ENCODE data around the gene ZFY.

Gene ZFY

DNA sequence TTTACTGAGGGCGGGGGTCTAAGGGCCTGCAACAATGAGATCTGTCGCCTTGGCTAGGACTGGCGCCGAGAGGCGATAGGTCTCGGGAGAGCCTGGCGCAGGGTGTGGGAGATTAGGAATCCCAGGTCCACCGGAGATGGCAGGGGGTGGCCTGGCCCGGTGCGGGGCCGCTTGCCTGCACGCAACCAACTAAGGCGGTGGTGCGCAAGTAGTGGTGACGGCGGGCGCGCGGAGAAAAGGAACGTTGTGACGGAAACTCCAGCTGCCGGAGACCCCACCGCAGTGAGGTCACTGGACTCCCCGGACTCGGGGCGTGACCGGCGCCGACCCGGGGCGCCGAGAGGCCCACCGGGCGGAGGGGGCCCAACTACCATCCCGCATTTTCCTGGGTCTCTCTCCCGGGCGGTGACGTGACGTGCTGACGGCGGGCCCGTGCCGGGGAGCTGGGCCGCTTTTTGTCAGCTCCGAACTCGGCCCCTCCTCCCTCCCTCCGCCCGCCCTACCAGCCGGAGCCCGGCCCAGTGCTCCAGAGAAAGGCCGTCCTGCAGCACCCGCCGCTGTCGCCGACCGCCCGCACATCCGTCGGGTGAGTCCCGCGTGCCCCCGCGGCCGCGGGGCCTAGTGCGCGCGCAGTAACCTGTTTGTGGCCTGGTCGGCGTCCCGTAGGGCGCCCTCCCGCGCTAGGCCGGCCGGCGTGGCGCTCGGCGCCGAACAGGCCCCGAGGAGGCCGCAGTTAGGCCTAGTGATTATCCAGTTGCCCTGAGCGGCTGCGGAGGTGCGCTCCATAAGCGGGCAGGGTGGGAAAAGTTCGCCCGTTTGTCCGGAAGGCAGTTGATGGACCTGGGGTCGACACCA, at the start of gene ZFY:
TSS of gene ZFY (plus strand) at position 521 of the 855 bp plus-strand sequence. CDS start 18,556 bp downstream, outside the sequence.
- DNase-seq (ENCODE audit: low read depth in 3 of 3, low spot score in 1 of 3): peak in 2 of 3 donors; percentile 13 to 38

DNA sequence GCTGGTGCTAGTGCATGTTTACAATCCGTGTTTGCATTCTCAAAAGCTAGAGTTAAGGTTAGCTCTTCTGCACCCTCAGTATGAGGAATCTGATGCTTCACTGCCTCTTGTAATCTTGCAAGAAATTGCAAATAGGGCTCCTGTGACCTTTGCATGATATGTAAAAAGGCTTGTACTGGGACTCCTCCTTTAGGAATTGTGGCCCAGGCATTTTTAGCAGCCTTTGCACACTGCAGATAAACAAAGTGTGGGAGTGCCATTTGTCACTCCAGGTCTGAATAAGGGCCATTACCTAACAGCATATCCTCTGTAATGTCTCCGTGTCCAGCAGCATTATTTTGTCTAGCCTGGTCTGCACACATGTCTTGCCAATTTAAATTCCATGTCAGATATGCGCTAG, 49.3 kb upstream of the ZFY start:
- no peak for DNase-seq (ENCODE audit: low read depth in 3 of 3, low spot score in 1 of 3)

DNA sequence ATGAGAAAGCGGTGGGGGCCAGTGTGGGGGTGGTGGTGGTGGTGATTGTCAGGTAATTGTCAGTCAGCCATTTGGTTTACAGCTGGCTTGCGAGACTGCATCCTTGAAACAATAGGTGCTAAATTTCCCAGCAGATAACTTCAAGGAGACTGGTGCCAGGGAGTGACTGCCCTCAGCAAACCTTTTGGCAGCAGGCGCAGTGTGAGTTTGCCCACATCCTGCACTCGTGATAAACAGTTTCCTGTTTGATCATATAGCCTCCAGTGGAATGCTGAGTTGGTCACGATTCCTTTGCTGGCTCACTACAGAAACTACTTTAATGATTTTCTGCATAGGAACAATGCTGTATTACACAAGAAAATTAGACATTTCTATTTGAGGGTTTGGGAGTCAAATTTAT, 47.8 kb upstream of the ZFY start:
- no peak for DNase-seq (ENCODE audit: low read depth in 3 of 3, low spot score in 1 of 3)

DNA sequence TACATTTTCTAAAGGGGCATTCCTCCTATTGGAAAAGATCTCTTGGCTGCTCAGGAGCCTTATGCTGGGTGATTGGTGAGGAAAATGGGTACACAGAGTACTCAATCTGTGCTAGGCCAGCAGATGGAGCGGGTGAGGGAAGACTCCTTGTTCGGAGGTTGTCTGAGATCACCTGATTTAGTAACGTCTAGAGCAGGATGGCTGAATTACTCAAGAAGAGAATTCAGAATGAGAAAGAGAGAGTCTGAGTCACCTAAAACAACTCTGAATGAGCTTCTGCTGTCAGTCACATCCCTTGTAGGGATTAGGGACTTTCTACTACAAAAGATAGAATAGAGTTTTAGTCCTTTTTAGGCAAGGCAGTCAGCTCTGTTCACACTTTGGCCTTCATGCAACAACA, 47.2 kb upstream of the ZFY start:
- DNase-seq (ENCODE audit: low read depth in 3 of 3, low spot score in 1 of 3): no peak

DNA sequence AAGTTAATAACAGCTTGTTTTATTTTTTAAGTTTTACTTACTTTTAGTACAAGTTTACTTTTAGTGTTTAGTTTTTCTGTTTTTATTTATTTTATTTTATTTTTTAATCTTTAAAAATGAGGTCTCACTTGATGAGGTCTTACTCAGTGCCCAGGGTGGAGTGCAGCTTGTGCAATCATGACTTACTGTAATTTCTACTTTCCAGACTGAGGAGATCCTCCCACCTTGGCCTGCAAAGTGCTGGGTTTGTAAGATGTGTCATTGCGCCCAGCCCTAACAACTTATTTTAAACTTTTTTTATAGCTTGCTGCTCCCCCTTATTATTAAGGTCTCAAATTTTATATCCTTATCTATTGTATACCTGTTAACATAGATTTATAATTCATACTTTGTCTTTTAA, 41.7 kb upstream of the ZFY start:
- DNase-seq (ENCODE audit: low read depth in 3 of 3, low spot score in 1 of 3): no peak

DNA sequence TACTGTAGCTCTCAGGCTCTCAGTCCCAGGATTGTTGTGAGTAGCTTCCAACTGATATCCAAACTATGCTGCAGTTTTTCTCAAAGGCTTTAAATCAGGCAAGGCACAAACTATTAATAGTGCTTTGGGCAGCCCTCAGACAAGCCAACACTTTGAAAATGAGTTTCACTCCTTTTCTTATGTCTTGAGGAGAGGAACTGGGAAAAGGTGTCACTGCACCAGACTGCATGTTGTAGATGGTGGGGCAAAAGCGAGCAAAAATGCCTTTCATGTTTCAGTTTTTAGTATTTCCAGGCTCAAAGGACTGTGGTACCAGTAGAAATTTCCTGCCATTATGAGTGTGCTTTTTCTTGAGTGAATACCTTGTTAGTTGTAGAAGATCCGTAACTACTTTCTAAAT, 39.1 kb upstream of the ZFY start:
- DNase-seq (ENCODE audit: low read depth in 3 of 3, low spot score in 1 of 3): no peak

DNA sequence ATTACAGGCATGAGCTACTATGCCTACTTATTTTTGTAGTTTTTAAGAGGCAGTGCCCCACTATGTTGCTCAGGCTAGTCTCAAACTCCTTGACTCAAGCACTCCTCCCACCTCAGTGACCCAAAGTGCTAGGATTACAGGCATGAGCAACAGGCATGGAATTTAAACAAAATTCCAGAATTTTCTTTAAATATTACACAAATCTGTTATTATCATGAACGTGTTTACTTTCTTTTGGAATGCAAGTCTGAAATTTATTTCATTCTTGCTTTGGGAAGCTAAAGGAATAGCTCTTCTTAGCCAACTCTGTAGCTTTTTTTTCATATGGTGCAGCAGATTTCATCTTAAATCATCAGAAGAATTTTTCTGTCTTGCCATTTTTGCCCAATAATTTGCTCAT, 27.8 kb upstream of the ZFY start:
- no peak for DNase-seq (ENCODE audit: low read depth in 3 of 3, low spot score in 1 of 3)

DNA sequence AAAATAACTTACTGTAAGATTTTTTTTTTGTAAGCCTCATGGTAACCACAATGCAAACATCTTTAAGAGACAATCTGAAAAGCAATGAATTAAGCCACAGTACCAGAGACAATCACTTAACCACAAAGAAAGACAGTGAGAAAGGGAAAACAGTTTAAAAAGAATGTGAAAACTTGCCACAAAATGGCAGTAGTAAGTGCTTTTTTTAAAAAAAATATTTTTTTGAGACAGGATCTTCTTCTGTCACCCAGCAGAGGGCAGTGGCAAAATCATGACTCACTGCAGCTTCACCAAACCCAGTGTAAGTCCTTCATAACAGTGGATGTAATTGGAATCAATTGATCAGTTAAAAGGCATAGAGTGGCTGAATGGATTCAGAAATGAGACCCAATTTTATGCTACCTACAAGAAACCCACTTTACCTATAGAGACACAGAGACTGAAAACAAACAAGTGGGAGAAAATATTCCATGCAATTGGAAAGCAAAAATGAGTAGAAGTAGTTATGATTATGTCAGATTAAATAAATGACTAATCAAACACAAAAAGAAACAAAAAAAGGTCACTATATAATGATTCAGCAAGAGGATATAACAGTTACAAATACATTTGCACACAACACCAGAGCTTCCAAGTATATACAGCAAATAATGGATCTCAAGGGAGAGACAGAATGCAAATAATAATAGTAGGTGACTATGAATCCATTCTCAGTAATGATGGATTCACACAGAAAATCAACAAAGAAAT, 21.9 kb upstream of the ZFY start:
- DNase-seq (ENCODE audit: low read depth in 3 of 3, low spot score in 1 of 3): peak in 1 of 3 donors; percentile 4

DNA sequence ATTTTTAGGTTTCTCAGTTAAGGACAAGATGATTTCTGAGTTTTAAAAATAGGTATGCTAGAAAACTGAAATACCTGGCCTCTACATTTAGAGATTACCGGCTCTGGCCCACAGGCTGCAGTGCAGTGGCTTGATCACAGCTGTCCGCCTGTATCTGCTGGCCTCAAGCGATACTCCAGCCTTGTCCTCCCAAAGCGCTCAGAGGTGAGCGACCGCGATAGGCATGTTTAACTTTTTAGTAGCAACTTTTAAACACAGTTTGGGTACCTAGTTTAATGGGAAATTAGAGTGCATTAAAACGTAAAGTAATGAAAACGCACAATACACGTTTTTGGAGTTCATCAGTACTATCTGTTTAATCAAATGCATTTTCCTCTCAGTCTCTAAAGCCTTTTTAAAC, 1.1 kb upstream of the ZFY start:
- no peak for DNase-seq (ENCODE audit: low read depth in 3 of 3, low spot score in 1 of 3)

DNA sequence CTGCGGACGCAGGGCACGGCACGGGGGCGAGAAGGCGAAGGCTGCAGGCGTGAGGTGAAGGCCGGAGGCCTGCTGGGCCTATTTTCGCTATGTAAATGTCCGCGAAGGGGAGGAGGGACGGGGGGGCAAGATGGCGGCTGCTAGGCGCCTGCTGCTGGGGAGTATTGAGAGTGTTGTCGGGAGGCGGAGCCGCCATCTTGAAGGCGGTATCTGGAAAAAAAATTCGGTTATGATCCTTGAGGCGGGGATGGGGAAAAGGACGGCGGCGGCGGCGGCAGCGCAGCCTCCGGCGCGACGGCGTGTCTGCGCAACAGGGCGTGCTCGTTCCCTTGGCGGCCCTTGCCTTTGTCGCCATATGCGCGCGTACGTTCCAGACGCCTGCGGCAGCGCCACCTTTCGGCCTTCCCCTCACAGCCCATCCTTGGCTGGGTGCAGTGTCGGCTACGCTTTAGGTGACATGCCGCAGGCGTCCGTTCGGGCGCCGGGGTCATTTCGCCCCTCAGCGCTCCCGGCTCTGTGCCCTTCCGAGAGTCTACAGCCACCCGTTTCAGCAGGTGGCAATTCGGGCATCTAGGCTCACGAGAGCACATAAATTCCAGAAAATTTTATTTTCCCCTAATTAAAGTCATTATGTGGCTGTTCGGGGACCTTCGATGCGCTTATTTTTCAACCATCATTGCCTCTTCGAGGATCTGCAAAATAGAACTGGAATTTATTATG, 695 bp downstream of the ZFY start:
- peak in 2 of 3 donors; percentile 54 to 70 for DNase-seq (ENCODE audit: low read depth in 3 of 3, low spot score in 1 of 3)

DNA sequence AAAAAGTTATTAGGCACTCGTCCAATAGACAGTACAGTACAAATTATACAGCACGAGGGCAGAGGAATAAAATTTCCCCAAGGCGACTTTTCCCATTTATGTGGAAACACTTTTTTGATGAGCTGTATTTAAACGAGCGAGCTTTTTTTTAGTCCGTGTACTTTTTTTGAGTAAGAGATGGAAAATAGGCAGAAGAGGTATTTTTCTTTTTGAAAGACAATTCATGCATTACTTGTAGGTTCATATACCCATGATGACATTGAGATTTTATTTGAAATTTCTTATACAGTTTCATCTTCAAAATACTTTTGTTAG, 1.2 kb downstream of the ZFY start:
- DNase-seq (ENCODE audit: low read depth in 3 of 3, low spot score in 1 of 3): no peak

DNA sequence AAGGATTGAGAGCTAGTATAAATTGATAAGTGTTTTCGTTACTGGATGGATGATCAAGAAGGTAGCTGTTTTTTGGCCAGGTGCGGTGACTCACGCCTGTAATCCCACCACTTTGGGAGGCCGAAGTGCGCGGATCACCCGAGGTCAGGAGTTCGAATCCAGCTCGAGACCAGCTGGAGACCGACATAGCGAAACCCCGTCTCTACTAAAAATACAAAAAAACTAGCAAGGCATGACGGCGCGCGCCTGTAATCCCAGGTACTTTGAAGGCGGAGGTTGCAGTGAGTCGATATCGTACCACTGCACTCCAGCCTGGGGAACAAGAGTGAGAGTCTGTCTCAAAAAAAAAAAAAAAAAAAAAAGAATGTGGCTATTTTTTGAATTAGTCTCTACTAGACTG, 2.0 kb downstream of the ZFY start:
- DNase-seq (ENCODE audit: low read depth in 3 of 3, low spot score in 1 of 3): no peak

DNA sequence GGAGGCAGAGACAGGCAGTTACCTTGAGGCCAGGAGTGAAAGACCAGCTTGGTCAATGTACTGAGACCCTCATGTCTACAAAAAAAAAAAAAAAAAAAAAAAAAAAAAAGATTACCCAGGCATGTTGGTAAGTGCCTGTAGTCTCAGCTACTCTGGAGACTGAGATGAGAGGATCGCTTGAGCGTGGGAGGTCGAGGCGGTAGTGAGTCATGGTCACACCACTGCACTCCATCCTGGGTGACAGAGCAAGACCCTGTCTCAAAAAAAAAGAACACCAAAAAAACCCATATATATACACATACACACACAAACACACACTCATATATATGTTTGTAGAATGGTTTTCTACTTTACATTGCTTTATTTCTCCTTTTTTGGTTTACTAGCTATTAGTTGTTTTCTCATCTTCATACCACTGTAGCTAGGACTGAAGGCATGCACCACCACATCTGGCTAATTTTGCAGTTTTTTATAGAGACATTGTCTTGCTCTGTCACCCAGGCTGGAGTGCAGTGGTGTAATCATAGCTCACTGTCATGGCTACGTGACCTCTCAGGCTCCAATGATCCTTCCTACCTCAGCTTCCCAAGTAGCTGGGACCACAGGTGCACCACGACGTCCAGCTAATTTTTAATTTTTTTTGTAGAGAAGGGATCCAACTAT, 14.5 kb downstream of the ZFY start:
- no peak for DNase-seq (ENCODE audit: low read depth in 3 of 3, low spot score in 1 of 3)

DNA sequence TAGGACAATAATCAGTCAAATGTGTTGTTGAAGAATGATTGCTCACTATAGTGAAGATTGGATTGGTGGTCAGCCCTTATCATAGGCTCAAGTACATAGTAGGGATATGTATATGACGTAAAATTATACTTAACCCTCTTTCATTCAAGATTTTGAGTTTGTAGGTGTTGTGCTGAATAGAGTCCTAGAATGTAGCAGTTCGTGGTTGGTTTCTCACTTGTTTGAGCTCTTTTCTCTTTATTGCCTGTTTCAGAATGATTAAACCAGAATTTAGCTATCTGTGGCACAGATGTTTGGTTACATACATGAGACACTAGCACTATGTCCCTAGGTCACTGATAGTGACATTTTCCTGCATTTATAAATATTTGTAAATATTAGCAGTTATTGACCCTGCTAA, 15.5 kb downstream of the ZFY start:
- DNase-seq (ENCODE audit: low read depth in 3 of 3, low spot score in 1 of 3): no peak

DNA sequence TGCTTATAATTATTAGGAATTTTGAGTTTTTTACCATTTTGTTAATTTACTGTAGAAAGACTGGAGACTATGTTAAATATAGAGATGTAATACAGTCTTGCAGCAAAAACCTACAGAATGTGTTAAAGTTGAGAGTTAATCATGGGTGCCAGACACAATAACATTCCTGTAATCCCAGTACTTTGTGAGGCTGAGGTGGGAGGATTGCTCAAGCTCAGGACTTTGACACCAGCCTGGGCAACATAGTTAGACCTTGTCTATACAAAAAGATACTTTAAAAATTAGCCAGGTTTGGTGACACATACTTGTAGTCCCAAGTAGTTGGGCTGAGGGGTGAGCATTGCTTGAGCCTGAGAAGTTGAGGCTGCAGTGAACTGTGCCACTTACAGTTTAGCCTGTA, 17.7 kb downstream of the ZFY start:
- no peak for DNase-seq (ENCODE audit: low read depth in 3 of 3, low spot score in 1 of 3)

DNA sequence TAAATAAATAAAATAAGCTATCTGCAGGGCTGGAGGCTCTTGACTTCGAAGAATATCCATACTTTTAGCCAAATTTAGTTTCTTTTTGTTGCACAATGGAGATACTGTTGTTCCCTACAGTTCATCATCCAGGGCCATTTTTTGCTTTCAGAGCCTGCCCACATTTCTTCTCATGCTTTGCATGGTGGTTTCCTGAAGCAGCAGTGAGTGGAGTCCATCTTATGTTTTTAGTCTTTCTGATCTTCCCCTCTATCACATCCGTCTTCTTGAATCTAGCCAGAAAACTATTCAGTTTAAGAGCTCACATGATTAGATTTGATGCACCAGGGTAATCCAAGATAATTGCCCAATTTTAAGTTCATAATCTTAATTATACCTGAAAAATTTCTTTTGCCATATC, 19.6 kb downstream of the ZFY start:
- no peak for DNase-seq (ENCODE audit: low read depth in 3 of 3, low spot score in 1 of 3)

DNA sequence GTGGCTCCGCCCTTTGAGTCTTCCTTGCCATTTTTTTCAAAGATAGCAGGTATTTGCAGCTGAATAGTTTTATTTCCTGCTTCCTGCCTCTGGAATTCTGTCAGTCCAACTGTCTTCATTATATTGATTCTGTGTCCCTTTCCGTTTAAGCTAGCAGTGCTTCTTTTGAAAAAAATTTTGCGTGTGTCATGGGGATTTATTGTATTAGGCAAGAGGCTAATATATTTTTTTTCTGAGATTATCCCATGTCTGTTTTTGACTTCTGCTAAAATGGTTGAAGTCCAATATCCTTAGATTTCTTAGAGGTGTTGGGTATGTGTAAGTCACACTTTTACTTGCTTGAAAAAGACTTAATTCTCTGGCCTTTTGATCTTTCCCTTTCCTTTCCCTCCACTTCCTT, 20.4 kb downstream of the ZFY start:
- DNase-seq (ENCODE audit: low read depth in 3 of 3, low spot score in 1 of 3): no peak

DNA sequence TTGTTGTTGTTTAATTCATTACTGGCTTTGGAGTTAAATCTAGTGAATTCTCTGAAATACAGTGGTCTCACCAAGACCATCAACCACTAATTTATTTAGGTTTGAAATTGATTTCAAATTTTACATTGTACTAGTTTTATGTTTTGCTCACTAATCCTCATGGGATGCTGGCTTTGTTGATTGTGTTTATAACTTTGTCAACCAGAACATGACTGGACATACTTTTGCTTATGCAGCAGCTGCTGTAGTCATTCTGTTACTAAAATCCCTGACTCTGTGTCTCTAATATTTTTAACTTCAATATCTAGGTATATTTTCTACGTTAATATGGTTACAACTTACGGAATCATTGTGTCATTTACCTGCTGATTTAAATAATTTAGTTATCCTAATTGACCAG, 26.9 kb downstream of the ZFY start:
- DNase-seq (ENCODE audit: low read depth in 3 of 3, low spot score in 1 of 3): no peak

DNA sequence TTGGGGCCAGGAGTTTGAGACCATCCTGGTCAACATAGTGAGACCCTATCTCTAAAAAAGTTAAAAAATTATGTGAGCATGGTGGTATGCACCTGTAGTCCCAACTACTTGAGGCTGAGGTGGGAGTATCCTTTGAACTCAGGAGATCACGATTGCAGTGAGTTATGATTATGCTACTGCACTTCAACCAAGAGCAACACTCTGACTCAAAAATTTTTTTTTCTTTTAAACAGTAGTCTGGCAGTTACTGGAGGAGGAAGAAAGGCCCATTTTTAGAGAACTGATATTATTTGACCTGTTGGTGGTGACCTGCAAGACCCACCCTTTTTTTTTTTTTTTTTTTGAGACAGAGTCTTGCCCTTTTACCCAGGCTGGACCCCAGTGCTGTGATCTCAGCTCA, 29.6 kb downstream of the ZFY start:
- DNase-seq (ENCODE audit: low read depth in 3 of 3, low spot score in 1 of 3): no peak

DNA sequence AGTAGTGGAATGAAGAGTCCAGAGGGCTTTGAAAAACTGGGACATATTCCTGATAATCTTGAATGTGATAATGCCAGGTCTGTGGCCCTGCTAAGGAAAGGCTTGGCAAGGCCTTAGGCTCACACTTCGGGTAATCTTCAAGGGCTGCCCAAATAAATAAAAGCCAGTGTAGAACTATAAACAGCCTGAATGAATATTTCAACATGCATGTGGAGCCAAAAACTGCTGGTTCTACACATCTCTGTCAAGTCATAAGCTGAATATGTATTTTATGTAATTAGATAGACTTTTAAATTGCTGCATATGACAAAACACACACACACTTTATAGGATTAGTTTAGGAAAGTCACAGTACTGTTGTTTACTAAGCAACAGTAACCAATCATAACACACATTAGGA, 30.4 kb downstream of the ZFY start:
- no peak for DNase-seq (ENCODE audit: low read depth in 3 of 3, low spot score in 1 of 3)

DNA sequence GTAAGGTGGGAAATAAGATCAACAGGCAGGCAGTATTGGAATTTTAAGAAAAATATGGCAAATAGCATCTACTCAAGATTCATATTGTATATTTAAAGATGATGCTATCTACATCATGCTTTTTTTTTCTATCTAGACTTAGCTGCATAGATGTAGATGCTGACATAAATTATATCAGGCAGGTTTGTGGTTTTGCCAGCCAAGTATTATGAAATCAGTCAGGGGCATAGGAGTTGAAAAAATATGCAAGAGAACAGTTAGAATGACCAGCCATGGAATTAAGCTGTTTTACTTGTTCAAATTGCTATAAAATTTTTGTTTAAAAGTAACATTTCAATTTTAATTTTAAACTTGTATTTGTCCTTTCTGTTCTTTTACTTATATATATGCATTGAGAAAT, 34.4 kb downstream of the ZFY start:
- DNase-seq (ENCODE audit: low read depth in 3 of 3, low spot score in 1 of 3): no peak

DNA sequence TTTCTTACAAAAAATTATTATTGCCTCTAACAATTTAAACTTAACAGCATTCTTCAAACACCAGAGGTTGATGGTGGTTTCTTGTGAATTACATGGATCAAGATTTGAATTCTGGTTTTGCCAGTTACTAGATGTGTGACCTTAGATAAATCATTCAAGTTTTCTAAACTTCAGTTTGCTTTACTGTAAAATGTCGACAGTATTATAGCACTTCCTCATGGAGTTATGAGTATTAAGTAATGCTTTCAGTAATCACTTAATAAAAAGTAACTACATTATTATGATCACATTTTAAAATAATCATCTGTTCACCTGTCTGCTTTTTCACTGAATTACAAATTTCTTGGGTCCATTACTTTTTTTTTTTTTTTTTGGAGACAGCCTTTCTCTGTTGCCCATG, 37.5 kb downstream of the ZFY start:
- no peak for DNase-seq (ENCODE audit: low read depth in 3 of 3, low spot score in 1 of 3)

Data from stimulated activated CD4-positive, alpha-beta T cell treated with anti-CD3 and anti-CD28 coated beads, TNF-alpha, amount 100 ng/mL, for 1 hour (primary cell).